H1 (cell line): ENCODE results near the gene NRXN3. TPM values are rescaled to one million over a fixed set of nuclear protein-coding genes. Genes with fewer than 3 reads are reported as not detected.

Experiments used
- CTCF ChIA-PET: fragments of 300-600 bp; sonication (Branson Sonifier 250); formaldehyde crosslinking; loops from one replicate; lab custom pipeline; 2021; ENCODE audit not compliant: partially characterized antibody; lab: Charles Lee
- POLR2A ChIA-PET: fragments of 300-600 bp; sonication (Branson Sonifier 250); formaldehyde crosslinking; loops from one replicate; lab custom pipeline; 2021; ENCODE audit warnings: inconsistent platforms; ENCODE audit not compliant: partially characterized antibody; lab: Charles Lee
- DNase-seq, 2 experiments: peaks; one replicate each; pipeline versions ENCODE4 v3.0.0 to v3.0.0-alpha.2; 2010 to 2022; ENCODE audit warnings: low spot score in 2 of 2, low read depth in 1 of 2, mixed read lengths in 1 of 2
- FAIRE-seq: peaks from 2 replicates; lab custom pipeline; 2011; peaks lifted over from hg19 to GRCh38; lab: Jason Lieb, UNC
- H2AFZ ChIP-seq: 2 replicates; pipeline ENCODE4 v1.8.1; 2012; ENCODE audit warnings: low read length, inconsistent platforms
- H2AK5ac ChIP-seq: 2 replicates; pipeline ENCODE4 v1.6.1; 2013; ENCODE audit warnings: low read depth, low read length
- H2BK120ac ChIP-seq: replicated peaks from 2 replicates; pipeline ENCODE3; 2013; ENCODE audit warnings: low read depth, low read length, inconsistent platforms
- H2BK12ac ChIP-seq: 2 replicates; pipeline ENCODE4 v1.6.1; 2013; ENCODE audit warnings: low read depth, low read length
- H2BK15ac ChIP-seq: 2 replicates; pipeline ENCODE4 v1.6.1; 2013; ENCODE audit warnings: low read length
- H2BK20ac ChIP-seq: 2 replicates; pipeline ENCODE4 v1.6.1; 2013; ENCODE audit warnings: low read length
- H2BK5ac ChIP-seq: 2 replicates; pipeline ENCODE4 v1.6.1; 2013; ENCODE audit warnings: low read depth, low read length
- H3K14ac ChIP-seq: 2 replicates; pipeline ENCODE4 v1.6.1; 2013; ENCODE audit warnings: inconsistent platforms; ENCODE audit not compliant: insufficient read length
- H3K18ac ChIP-seq: 2 replicates; pipeline ENCODE4 v1.6.1; 2013; ENCODE audit warnings: low read length; ENCODE audit errors: extremely low read depth
- H3K23ac ChIP-seq: 2 replicates; pipeline ENCODE4 v1.6.1; 2013; ENCODE audit warnings: inconsistent platforms; ENCODE audit not compliant: insufficient read length
- H3K23me2 ChIP-seq: 2 replicates; pipeline ENCODE4 v1.6.1; 2013; ENCODE audit warnings: low read depth, low read length
- H3K27ac ChIP-seq: 2 replicates; pipeline ENCODE4 v1.6.1; 2011; ENCODE audit warnings: low read depth, low read length, inconsistent platforms
- H3K27me3 ChIP-seq, 4 experiments: replicated peaks in 1 of 4; 1 replicate in 1 of 4; 2 replicates in 3 of 4; pipeline versions ENCODE4 v1.6.1 to v1.8.1; 2011 to 2013; ENCODE audit warnings: low read length in 3 of 4, mild to moderate bottlenecking in 3 of 4, inconsistent platforms in 2 of 4, mixed read lengths in 2 of 4, moderate library complexity in 1 of 4; ENCODE audit not compliant: control insufficient read depth in 3 of 4, insufficient read depth in 3 of 4; ENCODE audit errors: extremely low read depth in 1 of 4
- H3K36me3 ChIP-seq, 4 experiments: 2 replicates each; pipeline versions ENCODE4 v1.6.1 to v1.8.1; 2011 to 2013; ENCODE audit warnings: mild to moderate bottlenecking in 4 of 4, low read length in 3 of 4, moderate library complexity in 2 of 4, control low read depth in 1 of 4, inconsistent platforms in 1 of 4; ENCODE audit not compliant: insufficient read depth in 4 of 4, control insufficient read depth in 2 of 4
- H3K4ac ChIP-seq: replicated peaks from 2 replicates; pipeline ENCODE3; 2013; ENCODE audit warnings: low read length, low read depth, mixed read lengths, inconsistent platforms; ENCODE audit not compliant: insufficient read length
- H3K4me1 ChIP-seq, 4 experiments: replicated peaks in 1 of 4; 1 replicate in 1 of 4; 2 replicates in 3 of 4; pipeline versions ENCODE4 v1.6.1 to v1.8.1; 2011 to 2013; ENCODE audit warnings: low read length in 3 of 4, inconsistent platforms in 2 of 4, mixed read lengths in 1 of 4; ENCODE audit not compliant: insufficient read depth in 4 of 4, control insufficient read depth in 3 of 4
- H3K4me2 ChIP-seq, 2 experiments: 2 replicates each; pipeline versions ENCODE4 v1.6.1 to v1.8.1; 2011 to 2013; ENCODE audit warnings: low read depth in 2 of 2, low read length in 2 of 2, control low read depth in 1 of 2, inconsistent platforms in 1 of 2, mild to moderate bottlenecking in 1 of 2; ENCODE audit not compliant: insufficient read depth in 1 of 2
- H3K4me3 ChIP-seq, 4 experiments: fragments of 200-600, 300-600 bp in 1 of 4; sonication (generic), shearing (Covaris generic), sonication (Bioruptor Twin) in 1 of 4; 2 replicates each; pipeline versions ENCODE4 v1.5.1 to v1.8.1; 2011 to 2016; ENCODE audit warnings: low read length in 4 of 4, low read depth in 3 of 4, control low read depth in 2 of 4, inconsistent platforms in 2 of 4, mild to moderate bottlenecking in 2 of 4, mixed read lengths in 1 of 4, moderate library complexity in 1 of 4; ENCODE audit not compliant: insufficient read depth in 2 of 4; ENCODE audit errors: extremely low read depth in 1 of 4
- H3K56ac ChIP-seq: replicated peaks from 2 replicates; pipeline ENCODE3; 2013; ENCODE audit warnings: low read depth, mild to moderate bottlenecking, mixed read lengths, low read length, inconsistent platforms; ENCODE audit not compliant: insufficient read length
- H3K79me1 ChIP-seq: 2 replicates; pipeline ENCODE4 v1.6.1; 2013; ENCODE audit warnings: low read depth, low read length, control low read depth
- H3K79me2 ChIP-seq, 2 experiments: 2 replicates each; pipeline versions ENCODE4 v1.6.1 to v1.8.1; 2012 to 2013; ENCODE audit warnings: low read length in 2 of 2, mild to moderate bottlenecking in 2 of 2, inconsistent platforms in 1 of 2; ENCODE audit not compliant: insufficient read depth in 2 of 2, control insufficient read depth in 1 of 2
- H3K9ac ChIP-seq, 4 experiments: replicated peaks in 1 of 4; 1 replicate in 1 of 4; 2 replicates in 3 of 4; pipeline versions ENCODE4 v1.6.1 to v1.8.1; 2011 to 2013; ENCODE audit warnings: low read depth in 3 of 4, low read length in 3 of 4, control low read depth in 2 of 4, mild to moderate bottlenecking in 2 of 4, moderate library complexity in 2 of 4, inconsistent platforms in 1 of 4; ENCODE audit errors: extremely low read depth in 1 of 4
- H3K9me3 ChIP-seq, 2 experiments: 2 replicates each; pipeline versions ENCODE4 v1.6.1 to v1.8.1; 2012 to 2013; ENCODE audit warnings: mild to moderate bottlenecking in 2 of 2, moderate library complexity in 2 of 2, control low read depth in 1 of 2, inconsistent platforms in 1 of 2, low read depth in 1 of 2, low read length in 1 of 2, mixed read lengths in 1 of 2; ENCODE audit not compliant: insufficient read depth in 2 of 2
- H4K20me1 ChIP-seq, 2 experiments: replicated peaks in 1 of 2; 2 replicates each; pipeline versions ENCODE3 to v1.8.1; 2011 to 2013; ENCODE audit warnings: inconsistent platforms in 2 of 2, low read length in 2 of 2, mild to moderate bottlenecking in 1 of 2; ENCODE audit not compliant: insufficient read depth in 2 of 2, control insufficient read depth in 1 of 2
- H4K5ac ChIP-seq: 2 replicates; pipeline ENCODE4 v1.6.1; 2013; ENCODE audit warnings: low read length, low read depth, mixed read lengths, inconsistent platforms; ENCODE audit not compliant: insufficient read length
- H4K8ac ChIP-seq: 2 replicates; pipeline ENCODE4 v1.8.0; 2013; ENCODE audit warnings: mild to moderate bottlenecking, moderate library complexity, low read length, inconsistent platforms; ENCODE audit not compliant: insufficient read depth; ENCODE audit errors: extremely low read depth
- H4K91ac ChIP-seq: replicated peaks from 2 replicates; pipeline ENCODE3; 2013; ENCODE audit warnings: low read length, mixed read lengths, inconsistent platforms; ENCODE audit not compliant: insufficient read length
- ASH2L ChIP-seq: fragments of 200-600, 300-600 bp; sonication (generic); IDR thresholded peaks from one replicate; pipeline ENCODE4 v1.7.1; 2017; ENCODE audit warnings: low read length
- CEBPB ChIP-seq: IDR thresholded peaks from 2 replicates; pipeline ENCODE4 v1.6.1; 2012; ENCODE audit warnings: low read depth, low read length
- CREB1 ChIP-seq: IDR thresholded peaks from 2 replicates; pipeline ENCODE4 v1.6.1; 2012; ENCODE audit warnings: inconsistent platforms
- EZH2 ChIP-seq: fragments of 200-600 bp; sonication (generic); IDR thresholded peaks from 2 replicates; pipeline ENCODE4 v1.7.1; 2012; ENCODE audit warnings: low read depth, mild to moderate bottlenecking, moderate library complexity, low read length, inconsistent platforms; ENCODE audit not compliant: severe bottlenecking
- FOSL1 ChIP-seq: IDR thresholded peaks from 2 replicates; pipeline ENCODE4 v1.6.1; 2011; ENCODE audit warnings: mild to moderate bottlenecking, low read depth, low read length, moderate library complexity; ENCODE audit not compliant: insufficient read depth
- HDAC2 ChIP-seq, 2 experiments: fragments of 300-600 bp in 1 of 2; sonication (generic) in 1 of 2; IDR thresholded peaks; 2 replicates each; pipeline ENCODE4 v1.6.1; 2011 to 2012; ENCODE audit warnings: low read depth in 2 of 2, low read length in 2 of 2, mild to moderate bottlenecking in 2 of 2, moderate library complexity in 2 of 2, borderline replicate concordance in 1 of 2, inconsistent platforms in 1 of 2
- KDM1A ChIP-seq: fragments of 200-600, 300-600 bp; sonication (generic); IDR thresholded peaks from 2 replicates; pipeline ENCODE4 v1.7.1; 2016; ENCODE audit warnings: mild to moderate bottlenecking, low read length, borderline replicate concordance
- KDM5A ChIP-seq: fragments of 200-600 bp; IDR thresholded peaks from 2 replicates; pipeline ENCODE4 v1.7.1; 2012; ENCODE audit warnings: mild to moderate bottlenecking, low read length, inconsistent platforms, mixed read lengths
- MAFK ChIP-seq: IDR thresholded peaks from 2 replicates; pipeline ENCODE4 v1.6.1; 2012; ENCODE audit warnings: low read depth, mild to moderate bottlenecking, improper control_type of control experiment, low read length
- POLR2A ChIP-seq, 2 experiments: IDR thresholded peaks; 1 replicate in 1 of 2; 2 replicates in 1 of 2; pipeline ENCODE4 v1.6.1; 2011; ENCODE audit warnings: low read depth in 2 of 2, low read length in 2 of 2, mild to moderate bottlenecking in 2 of 2; ENCODE audit errors: control extremely low read depth in 1 of 2
- POU5F1 ChIP-seq: IDR thresholded peaks from 2 replicates; pipeline ENCODE4 v1.6.1; 2011; ENCODE audit warnings: low read depth, mild to moderate bottlenecking, low read length, moderate library complexity
- SAP30 ChIP-seq: fragments of 300-600 bp; sonication (generic); IDR thresholded peaks from 2 replicates; pipeline ENCODE4 v1.7.1; 2012; ENCODE audit warnings: low read length, moderate library complexity, mild to moderate bottlenecking, inconsistent platforms; ENCODE audit not compliant: insufficient read depth, insufficient replicate concordance
- SIRT6 ChIP-seq: IDR thresholded peaks from one replicate; pipeline ENCODE4 v1.7.1; 2012; ENCODE audit warnings: low read length, inconsistent platforms
- WGBS, 2 experiments: shearing (Covaris generic) in 1 of 2; methylation state at CpG; one replicate each; pipeline versions ENCODE4 v1.1.6 to v1.1.7; 2013 to 2015; ENCODE audit warnings: low lambda C conversion rate in 2 of 2, mixed read lengths in 2 of 2, inconsistent platforms in 1 of 2, low coverage in 1 of 2, missing lambda C conversion rate in 1 of 2; ENCODE audit not compliant: insufficient replicate concordance in 2 of 2, insufficient coverage in 1 of 2, insufficient read length in 1 of 2; ENCODE audit errors: extremely low coverage in 1 of 2, missing lambda C conversion rate in 1 of 2; 5-methylcytosine and 5-hydroxymethylcytosine counted together
- polyA plus RNA-seq, 7 experiments: library from polyadenylated mRNA; depleted of rRNA in 3 of 7; stranded (reverse) in 5 of 7; unstranded in 2 of 7; fragments of >200 nt in 5 of 7; fragments of 200-250 nt in 2 of 7; gene quantifications; 1 replicate in 5 of 7; 2 replicates in 1 of 7; 4 replicates in 1 of 7; pipeline versions ENCODE4 v1.2.1 to v1.2.3, GENCODE V29; 2011 to 2013; ENCODE audit warnings: missing spikeins in 2 of 7, mixed read lengths in 2 of 7
- total RNA-seq: library from RNA; stranded (reverse); fragmentation: NEBNext Ultra II Directional; extraction: Animal tissue kit (Norgen Biotek cat#: 25700); gene quantifications from 2 replicates; pipeline ENCODE4 v1.2.1, GENCODE V29; 2021
- TF ChIP-seq, protein P1 (sequence below): IDR thresholded peaks from 2 replicates; pipeline ENCODE4 v1.6.1; 2012; ENCODE audit warnings: inconsistent platforms

Gene NRXN3
- total and polyA plus RNA-seq, 2 of the 8 experiments (the other 6 are each of a cell fraction or from before 2014, with no cell fraction given), result 2.6 to 4.1 TPM

DNA sequence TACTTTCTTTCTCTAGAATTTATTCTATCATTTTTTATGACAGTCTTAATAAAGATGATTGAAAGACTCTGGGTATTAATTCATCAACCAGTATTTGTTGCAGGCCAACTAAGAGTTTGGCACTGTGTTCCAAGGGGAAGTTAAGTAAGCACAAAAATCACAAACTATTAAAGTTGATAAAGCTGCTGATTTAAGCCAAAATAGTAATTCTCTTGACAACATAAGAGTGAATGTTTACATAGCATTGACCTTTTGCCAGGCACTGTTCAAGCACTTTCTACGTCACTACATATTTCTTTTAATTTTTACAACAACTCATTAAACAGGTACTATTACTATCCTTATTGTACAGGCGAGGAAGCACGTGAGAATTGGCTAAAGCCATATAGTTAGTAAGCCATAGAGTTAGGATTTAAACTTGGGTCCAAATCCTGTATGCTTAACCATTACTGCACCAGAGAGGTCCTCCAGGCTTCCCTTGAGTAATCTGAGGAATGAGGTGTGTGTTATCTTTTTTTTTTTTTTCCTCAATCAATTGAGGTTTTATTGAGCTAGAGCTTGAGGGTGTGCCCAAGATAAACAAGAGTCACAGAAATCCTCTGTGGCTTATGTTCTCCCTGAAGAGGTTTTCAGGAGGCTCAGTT is 1031.5 kb downstream of the NRXN3 start:
- Histone ChIP-seq H2AK5ac (no peak overlapping the region), H2BK15ac (no peak overlapping the region), H3K56ac (no peak overlapping the region), H4K91ac (no peak overlapping the region), H3K23ac (no peak overlapping the region), H4K20me1 (no peaks in the 10 kb centered on the region), H3K18ac (no peak overlapping the region), H3K9ac (no peak overlapping the region), H2BK120ac (no peak overlapping the region), H2BK5ac (no peak overlapping the region), H4K5ac (no peak overlapping the region), H3K4ac (no peak overlapping the region), H2BK12ac (no peak overlapping the region), H3K27me3 (no peaks in the 10 kb centered on the region), H3K14ac (no peak overlapping the region), H4K8ac (no peak overlapping the region), H3K79me2 (no peaks in the 10 kb centered on the region), H3K36me3 (no peaks in the 10 kb centered on the region), H3K4me3 (no peak overlapping the region), H3K4me2 (no peak overlapping the region), H3K79me1 (no peaks in the 10 kb centered on the region), H3K4me1 (no peaks in the 10 kb centered on the region), H3K9me3 (no peaks in the 10 kb centered on the region), H3K27ac (no peak overlapping the region), H3K23me2 (no peaks in the 10 kb centered on the region), H2AFZ (no peak overlapping the region), H2BK20ac (no peak overlapping the region)
- CTCF ChIA-PET, result no interaction called here
- WGBS, 2 experiments, result 93% methylated on average over 3 of the region's 3 CpGs; no CpG with 5 or more reads in 1 of the 2 experiments
- DNase-seq (no peak), FAIRE-seq (no peak)
- POLR2A ChIA-PET, result no interaction called here
- TF ChIP-seq SIRT6 (no peak), CREB1 (no peak), CEBPB (no peak), POU5F1 (no peak), MAFK (no peak), EZH2 (no peak), SAP30 (no peak), FOSL1 (no peak), POLR2A (IDR thresholded peaks at IDR 0.05; ENCODE audit: control extremely low read depth in 1 of 2, low read depth in 2 of 2, low read length in 2 of 2) (no peak), ASH2L (no peak), KDM5A (no peak), HDAC2 (IDR thresholded peaks at IDR 0.05; ENCODE audit: borderline replicate concordance in 1 of 2, low read depth in 2 of 2, low read length in 2 of 2) (no peak), KDM1A (no peak)
- TF ChIP-seq, protein P1, sequence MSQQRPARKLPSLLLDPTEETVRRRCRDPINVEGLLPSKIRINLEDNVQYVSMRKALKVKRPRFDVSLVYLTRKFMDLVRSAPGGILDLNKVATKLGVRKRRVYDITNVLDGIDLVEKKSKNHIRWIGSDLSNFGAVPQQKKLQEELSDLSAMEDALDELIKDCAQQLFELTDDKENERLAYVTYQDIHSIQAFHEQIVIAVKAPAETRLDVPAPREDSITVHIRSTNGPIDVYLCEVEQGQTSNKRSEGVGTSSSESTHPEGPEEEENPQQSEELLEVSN, result no peak
